Uterus (tissue), 4 donors: ENCODE measurements around the gene PDE4B. TPM values are rescaled to one million over a fixed set of nuclear protein-coding genes. Genes with fewer than 3 reads are reported as not detected.

Experiments used
- DNase-seq, 2 donors: peaks; one replicate each; pipeline ENCODE4 v3.0.0-alpha.2; 2019 to 2020
- H3K27ac ChIP-seq, 2 donors: fragments of 200-600 bp; sonication (generic); 1 replicate in 1 of 2; 2 replicates in 1 of 2; pipeline ENCODE4 v1.5.1; 2016 to 2018
- H3K27me3 ChIP-seq, 2 donors: fragments of 200-600 bp; sonication (generic); one replicate each; pipeline ENCODE4 v1.5.1; 2018 to 2019; ENCODE audit warnings: control low read depth in 1 of 2
- H3K36me3 ChIP-seq, 2 donors: fragments of 200-600 bp; sonication (generic); one replicate each; pipeline ENCODE4 v1.5.1; 2019; ENCODE audit warnings: control low read depth in 1 of 2
- H3K4me1 ChIP-seq, 2 donors: fragments of 200-600 bp; sonication (generic); one replicate each; pipeline ENCODE4 v1.5.1; 2018 to 2019; ENCODE audit warnings: control low read depth in 1 of 2
- H3K4me3 ChIP-seq, 2 donors: fragments of 200-600 bp; sonication (generic); 1 replicate in 1 of 2; 2 replicates in 1 of 2; pipeline ENCODE4 v1.5.1; 2018 to 2019; ENCODE audit warnings: mild to moderate bottlenecking in 1 of 2
- H3K9me3 ChIP-seq, 2 donors: fragments of 200-600 bp; sonication (generic); one replicate each; pipeline ENCODE4 v1.5.1; 2019; ENCODE audit warnings: control low read depth in 1 of 2
- POLR2A ChIP-seq, 2 donors: fragments of 450-650 bp; IDR thresholded peaks; one replicate each; pipeline ENCODE4 v1.6.1; 2016; ENCODE audit warnings: antibody characterized with exemption in 2 of 2, mild to moderate bottlenecking in 1 of 2, moderate library complexity in 1 of 2
- intact Hi-C: fragments of 100-400 bp; cut with DNase I; formaldehyde crosslinking; loops from one replicate; pipeline ENCODE4 v1.15.1; 2023; ENCODE audit warnings: low total_unique reads
- total RNA-seq, 4 donors: library from RNA; depleted of rRNA in 3 of 4; stranded (reverse); fragments of >200 nt in 3 of 4; gene quantifications; one replicate each; pipeline versions ENCODE4 v1.1.0 to v1.2.4, GENCODE V29; 2014 to 2023
- TF ChIP-seq, protein P1 (sequence below), 4 experiments: fragments of 200-600 bp in 2 of 4; fragments of 450-650 bp in 2 of 4; sonication (generic) in 2 of 4; IDR thresholded peaks; one replicate each; pipeline ENCODE4 v1.5.1; 2016 to 2019; ENCODE audit warnings: antibody characterized with exemption in 4 of 4, mild to moderate bottlenecking in 2 of 4, moderate library complexity in 1 of 4
- donor health status: DM: yes; HTN: yes; CAD: no.

The PDE4B gene
- total RNA-seq, 4 donors from 2014 or later, result 6.9 to 22.9 (median 17.8) TPM

DNA sequence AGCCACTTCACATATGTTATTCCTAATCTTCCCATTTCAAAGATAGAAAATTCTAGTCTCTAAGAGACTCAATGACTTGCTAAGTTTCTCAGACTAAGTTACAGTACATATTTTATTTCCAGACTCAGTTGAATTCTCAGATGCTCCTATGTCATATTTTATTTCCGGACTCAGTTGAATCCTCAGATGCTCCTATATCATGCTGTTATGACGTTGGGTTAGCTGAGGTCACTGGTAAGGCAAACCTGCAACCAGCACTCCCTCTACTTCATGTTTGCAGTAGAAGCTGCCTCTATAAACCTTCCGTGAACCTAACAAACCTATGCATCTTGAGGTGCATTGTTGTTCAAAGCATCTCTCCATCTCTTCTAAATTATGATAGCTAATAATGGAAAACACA lies 554.2 kb downstream of the PDE4B start:
- DNase-seq, result no peak
- no peak overlapping the region for H3K4me3 ChIP-seq
- H3K36me3 ChIP-seq, result no peaks in the 10 kb centered on the region
- intact Hi-C loops, result no loop called here
- H3K4me1 ChIP-seq, result no peaks in the 10 kb centered on the region
- no peak for TF ChIP-seq POLR2A (IDR thresholded peaks at IDR 0.05)
- H3K27me3 ChIP-seq, result no peaks in the 10 kb centered on the region
- no peaks in the 10 kb centered on the region for H3K9me3 ChIP-seq
- no peak overlapping the region for H3K27ac ChIP-seq

DNA sequence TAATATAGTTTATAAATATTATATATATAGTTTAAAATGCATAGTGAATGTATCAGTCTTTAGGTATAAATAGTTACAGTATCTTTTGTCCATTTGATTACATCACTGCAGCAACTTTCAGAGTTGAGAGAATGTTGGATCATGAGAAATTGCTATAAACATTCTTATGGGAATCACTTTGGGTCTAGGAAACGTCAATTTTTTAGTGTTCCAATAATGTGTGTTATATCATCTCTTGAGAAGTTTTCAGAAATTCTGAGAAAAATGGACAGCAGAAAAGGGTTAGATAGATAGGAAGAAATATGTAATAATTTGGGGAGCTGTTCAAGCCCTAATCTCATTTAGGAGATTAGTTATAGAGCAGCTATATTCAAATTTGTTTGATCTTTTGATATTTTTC lies 556.1 kb downstream of the PDE4B start:
- no peak overlapping the region for H3K4me3 ChIP-seq
- H3K4me1 ChIP-seq, result no peaks in the 10 kb centered on the region
- TF ChIP-seq, protein P1, sequence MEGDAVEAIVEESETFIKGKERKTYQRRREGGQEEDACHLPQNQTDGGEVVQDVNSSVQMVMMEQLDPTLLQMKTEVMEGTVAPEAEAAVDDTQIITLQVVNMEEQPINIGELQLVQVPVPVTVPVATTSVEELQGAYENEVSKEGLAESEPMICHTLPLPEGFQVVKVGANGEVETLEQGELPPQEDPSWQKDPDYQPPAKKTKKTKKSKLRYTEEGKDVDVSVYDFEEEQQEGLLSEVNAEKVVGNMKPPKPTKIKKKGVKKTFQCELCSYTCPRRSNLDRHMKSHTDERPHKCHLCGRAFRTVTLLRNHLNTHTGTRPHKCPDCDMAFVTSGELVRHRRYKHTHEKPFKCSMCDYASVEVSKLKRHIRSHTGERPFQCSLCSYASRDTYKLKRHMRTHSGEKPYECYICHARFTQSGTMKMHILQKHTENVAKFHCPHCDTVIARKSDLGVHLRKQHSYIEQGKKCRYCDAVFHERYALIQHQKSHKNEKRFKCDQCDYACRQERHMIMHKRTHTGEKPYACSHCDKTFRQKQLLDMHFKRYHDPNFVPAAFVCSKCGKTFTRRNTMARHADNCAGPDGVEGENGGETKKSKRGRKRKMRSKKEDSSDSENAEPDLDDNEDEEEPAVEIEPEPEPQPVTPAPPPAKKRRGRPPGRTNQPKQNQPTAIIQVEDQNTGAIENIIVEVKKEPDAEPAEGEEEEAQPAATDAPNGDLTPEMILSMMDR (IDR thresholded peaks at IDR 0.05), result no peak
- no peak for TF ChIP-seq POLR2A (IDR thresholded peaks at IDR 0.05)
- no peaks in the 10 kb centered on the region for H3K9me3 ChIP-seq
- no peak overlapping the region for H3K27ac ChIP-seq
- no peaks in the 10 kb centered on the region for H3K27me3 ChIP-seq
- no peaks in the 10 kb centered on the region for H3K36me3 ChIP-seq
- DNase-seq, result no peak
- intact Hi-C loops, result no loop called here

DNA sequence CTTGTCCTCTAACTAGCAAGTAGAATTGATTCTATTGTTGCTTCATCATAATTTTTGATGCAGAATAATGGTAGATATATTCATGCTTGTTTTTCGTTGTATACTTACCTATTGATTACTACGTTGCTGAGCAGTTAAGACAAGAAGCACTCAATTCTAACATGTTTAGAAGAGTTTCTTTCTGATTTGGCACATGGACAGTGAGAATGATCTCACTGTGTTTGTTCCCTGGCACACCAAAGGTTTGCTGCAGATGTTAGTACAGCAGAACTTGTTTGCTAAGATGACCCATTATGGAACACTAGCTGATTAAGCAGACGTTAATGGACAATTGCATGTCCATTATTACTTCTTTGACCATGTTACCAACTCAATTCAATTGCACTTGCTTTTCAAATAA lies 556.5 kb downstream of the PDE4B start:
- Histone ChIP-seq H3K4me3 (no peak overlapping the region), H3K4me1 (no peaks in the 10 kb centered on the region), H3K36me3 (no peaks in the 10 kb centered on the region), H3K27ac (no peak overlapping the region), H3K27me3 (no peaks in the 10 kb centered on the region), H3K9me3 (no peaks in the 10 kb centered on the region)
- TF ChIP-seq, protein P1 (IDR thresholded peaks at IDR 0.05), result no peak
- no peak for TF ChIP-seq POLR2A (IDR thresholded peaks at IDR 0.05)
- DNase-seq, result no peak
- intact Hi-C loops, result no loop called here

DNA sequence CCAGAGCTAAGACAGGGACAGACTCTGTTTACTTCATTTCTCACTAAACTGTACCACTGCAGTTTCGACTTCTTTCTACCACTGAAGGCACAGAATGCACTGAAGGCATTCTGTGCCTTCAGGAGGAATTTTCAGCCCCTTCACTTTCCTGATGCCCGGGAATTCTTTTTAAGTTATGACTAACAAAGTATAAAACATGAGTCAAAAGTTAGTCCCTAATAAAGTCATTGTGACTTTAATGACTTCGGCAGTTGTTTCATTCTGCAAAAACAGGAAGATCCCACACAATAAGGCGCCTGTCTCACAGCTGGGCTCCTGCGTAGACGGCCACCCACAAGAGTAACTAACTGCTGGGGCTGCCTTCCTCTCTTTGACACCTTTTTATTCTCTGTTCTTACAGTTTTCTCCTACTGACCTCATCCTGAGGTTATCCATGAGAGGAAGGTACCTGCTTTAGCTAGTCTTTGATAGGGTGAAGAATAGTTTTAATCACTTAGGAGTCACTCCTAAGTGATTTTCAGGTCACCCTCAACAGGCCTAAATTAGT lies 557.4 kb downstream of the PDE4B start:
- Histone ChIP-seq H3K4me1 (no peaks in the 10 kb centered on the region), H3K4me3 (no peak overlapping the region), H3K27ac (peak overlapping the region; percentile 41 to 60), H3K36me3 (no peaks in the 10 kb centered on the region), H3K27me3 (no peaks in the 10 kb centered on the region), H3K9me3 (no peaks in the 10 kb centered on the region)
- intact Hi-C loops, result no loop called here
- no peak for DNase-seq
- TF ChIP-seq POLR2A (IDR thresholded peaks at IDR 0.05), result no peak
- TF ChIP-seq, protein P1 (IDR thresholded peaks at IDR 0.05), result no peak

DNA sequence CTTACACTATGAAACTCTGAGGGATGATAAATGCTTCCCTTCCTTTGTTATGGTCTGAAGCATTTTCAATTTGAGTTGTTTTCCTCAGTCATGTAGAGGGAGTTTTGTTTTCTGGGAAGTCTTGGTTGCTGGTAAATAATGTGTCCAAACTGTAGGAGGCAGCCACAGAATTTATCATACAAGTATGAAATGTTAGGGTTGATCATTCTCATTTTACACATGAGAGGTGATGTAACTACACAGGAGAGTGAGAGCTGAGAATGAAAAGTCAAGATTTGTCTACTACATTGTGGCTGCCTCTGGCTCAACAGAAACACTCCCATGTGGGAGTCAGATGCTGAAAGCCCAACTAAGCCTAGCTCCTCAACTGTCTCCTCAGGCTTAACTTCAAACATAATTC lies 558.8 kb downstream of the PDE4B start:
- H3K27ac ChIP-seq, result peak overlapping the region in 1 of 2 donors; percentile 60
- no peak for DNase-seq
- intact Hi-C loops, result no loop called here
- H3K27me3 ChIP-seq, result no peaks in the 10 kb centered on the region
- no peak overlapping the region for H3K4me3 ChIP-seq
- no peaks in the 10 kb centered on the region for H3K9me3 ChIP-seq
- TF ChIP-seq, protein P1 (IDR thresholded peaks at IDR 0.05), result no peak
- H3K36me3 ChIP-seq, result no peaks in the 10 kb centered on the region
- H3K4me1 ChIP-seq, result no peaks in the 10 kb centered on the region

DNA sequence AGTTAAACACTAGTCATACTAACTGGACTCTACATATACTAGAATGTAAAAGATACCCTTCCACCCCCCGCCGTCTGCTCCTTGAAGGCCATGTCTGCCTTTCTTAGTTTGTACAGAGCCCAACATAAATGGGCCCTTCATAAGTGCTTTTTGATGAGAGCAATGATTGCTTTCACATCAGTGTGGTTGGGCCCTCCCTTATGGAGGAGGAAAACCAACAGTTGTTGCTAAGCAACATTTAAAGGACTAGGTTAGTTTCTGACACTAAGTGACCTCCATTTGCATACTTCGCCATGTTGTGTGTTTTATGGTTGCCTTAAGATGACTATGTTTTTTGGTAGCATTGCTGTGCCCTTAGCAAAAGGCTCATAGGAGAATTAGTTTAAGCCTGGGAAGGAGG lies 559.2 kb downstream of the PDE4B start:
- Histone ChIP-seq H3K9me3 (no peaks in the 10 kb centered on the region), H3K27ac (peak overlapping the region in 1 of 2 donors; percentile 60), H3K4me1 (no peaks in the 10 kb centered on the region), H3K36me3 (no peaks in the 10 kb centered on the region), H3K27me3 (no peaks in the 10 kb centered on the region), H3K4me3 (no peak overlapping the region)
- TF ChIP-seq, protein P1 (IDR thresholded peaks at IDR 0.05), result no peak
- TF ChIP-seq POLR2A (IDR thresholded peaks at IDR 0.05), result no peak
- DNase-seq, result no peak
- intact Hi-C loops, result no loop called here
